Panc1 (cell line): ENCODE measurements around the gene DLGAP3.

Source experiments
- POLR2AphosphoS5 ChIP-seq: IDR thresholded peaks from 2 replicates; pipeline ENCODE4 v1.6.1; 2012; ENCODE audit warnings: mild to moderate bottlenecking, low read depth, low read length, moderate library complexity
- REST ChIP-seq, 2 experiments: IDR thresholded peaks; 2 replicates each; pipeline ENCODE4 v1.6.1; 2011 to 2012; ENCODE audit warnings: low read depth in 2 of 2, control low read depth in 1 of 2, low read length in 1 of 2, mild to moderate bottlenecking in 1 of 2, moderate library complexity in 1 of 2; ENCODE audit not compliant: insufficient read depth in 1 of 2
- TF ChIP-seq, protein P1 (sequence below): fragments of 450-650 bp; IDR thresholded peaks from 2 replicates; pipeline ENCODE4 v1.5.1; 2017; ENCODE audit warnings: mild to moderate bottlenecking

DNA sequence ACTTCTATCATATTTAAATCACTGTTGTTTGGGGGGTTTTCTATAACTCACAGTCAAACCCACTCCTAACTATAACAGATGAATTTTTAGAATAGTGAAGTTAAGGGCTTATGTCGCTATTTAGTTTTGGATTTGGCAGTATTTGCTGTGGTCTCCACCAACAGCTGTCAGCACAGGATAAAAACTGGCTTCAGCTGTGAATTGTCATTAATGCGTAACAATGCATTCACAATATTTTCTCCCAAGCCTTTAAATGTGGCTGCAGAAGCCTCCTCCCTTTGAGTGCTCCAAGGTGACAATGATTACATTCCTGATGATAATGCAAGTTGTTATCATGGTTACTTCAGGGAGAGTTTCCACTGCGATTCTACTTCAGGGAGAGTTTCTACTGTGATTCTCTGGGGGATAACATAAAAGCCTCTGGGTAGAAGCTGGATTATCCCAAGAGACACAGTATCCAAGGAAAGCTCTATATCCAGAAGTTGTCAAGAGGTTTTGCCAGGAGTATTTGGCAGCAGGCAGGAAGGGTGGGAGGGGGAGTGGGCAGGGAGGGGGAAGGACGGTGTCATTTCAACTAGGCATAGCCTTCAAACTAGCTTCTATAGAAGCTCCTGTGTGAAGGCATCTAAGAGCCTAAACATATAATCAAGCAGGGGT is 55.0 kb downstream of the DLGAP3 start:
- TF ChIP-seq REST (IDR thresholded peaks at IDR 0.05; ENCODE audit: insufficient read depth in 1 of 2, low read depth in 2 of 2, low read length in 1 of 2) (no peak), POLR2AphosphoS5 (no peak)
- TF ChIP-seq, protein P1, sequence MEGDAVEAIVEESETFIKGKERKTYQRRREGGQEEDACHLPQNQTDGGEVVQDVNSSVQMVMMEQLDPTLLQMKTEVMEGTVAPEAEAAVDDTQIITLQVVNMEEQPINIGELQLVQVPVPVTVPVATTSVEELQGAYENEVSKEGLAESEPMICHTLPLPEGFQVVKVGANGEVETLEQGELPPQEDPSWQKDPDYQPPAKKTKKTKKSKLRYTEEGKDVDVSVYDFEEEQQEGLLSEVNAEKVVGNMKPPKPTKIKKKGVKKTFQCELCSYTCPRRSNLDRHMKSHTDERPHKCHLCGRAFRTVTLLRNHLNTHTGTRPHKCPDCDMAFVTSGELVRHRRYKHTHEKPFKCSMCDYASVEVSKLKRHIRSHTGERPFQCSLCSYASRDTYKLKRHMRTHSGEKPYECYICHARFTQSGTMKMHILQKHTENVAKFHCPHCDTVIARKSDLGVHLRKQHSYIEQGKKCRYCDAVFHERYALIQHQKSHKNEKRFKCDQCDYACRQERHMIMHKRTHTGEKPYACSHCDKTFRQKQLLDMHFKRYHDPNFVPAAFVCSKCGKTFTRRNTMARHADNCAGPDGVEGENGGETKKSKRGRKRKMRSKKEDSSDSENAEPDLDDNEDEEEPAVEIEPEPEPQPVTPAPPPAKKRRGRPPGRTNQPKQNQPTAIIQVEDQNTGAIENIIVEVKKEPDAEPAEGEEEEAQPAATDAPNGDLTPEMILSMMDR: no peak
